GM12801 (cell line): ENCODE measurements around the gene NELL2.

Source experiments
- CTCF ChIP-seq: IDR thresholded peaks from one replicate; pipeline ENCODE4 v1.5.1; 2011; ENCODE audit warnings: control low read depth; ENCODE audit not compliant: insufficient read length; ENCODE audit errors: extremely low read depth

Gene NELL2

GRCh38 chr12:44589697-44590096 is 286.4 kb downstream of the NELL2 start:
- no peak for TF ChIP-seq CTCF

GRCh38 chr12:44588651-44589050 is 287.5 kb downstream of the NELL2 start:
- no peak for TF ChIP-seq CTCF

DNA sequence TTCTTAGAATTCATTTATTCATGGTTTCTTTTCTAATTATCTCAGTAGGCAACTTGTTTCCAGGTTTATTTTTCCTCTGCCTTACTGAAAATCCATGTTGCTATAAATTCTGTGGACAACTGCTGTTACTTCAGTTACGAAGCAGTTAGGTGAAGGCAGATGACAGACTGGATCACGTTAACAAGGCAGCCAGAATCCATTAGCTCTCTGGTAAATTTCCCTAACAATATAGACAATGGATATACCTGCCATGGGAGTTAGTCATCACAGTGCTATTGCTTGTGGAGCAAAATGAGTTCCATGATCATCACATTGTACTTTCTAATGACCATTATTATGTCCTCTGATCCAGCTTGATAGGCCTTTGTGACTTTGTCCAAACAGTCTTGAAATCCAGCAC is 291.5 kb downstream of the NELL2 start:
- no peak for TF ChIP-seq CTCF

DNA sequence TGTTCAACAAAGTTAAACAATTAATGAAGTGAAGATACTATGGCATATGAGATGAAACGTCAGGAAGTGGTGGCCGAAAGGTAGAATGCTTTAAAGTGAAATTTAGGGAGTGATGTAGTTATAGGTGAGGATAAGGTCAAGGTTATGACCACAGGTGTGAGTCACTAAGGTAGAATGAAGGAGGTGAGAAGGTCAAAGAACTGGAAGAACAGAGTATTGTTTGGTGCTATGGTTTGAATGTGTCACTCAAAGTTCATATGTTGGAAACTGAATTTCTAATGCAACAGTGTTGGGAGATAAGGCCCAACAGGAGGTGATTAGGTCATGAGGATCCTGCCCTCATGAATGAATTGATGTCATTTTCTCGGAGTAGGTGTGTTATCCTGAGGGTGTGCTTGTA is 293.6 kb downstream of the NELL2 start:
- TF ChIP-seq CTCF, result no peak

- no peak for TF ChIP-seq CTCF
Observed at GRCh38 chr12:44581642-44582242, 294.4 kb downstream of the NELL2 start.

GRCh38 chr12:44574586-44574985 is 301.5 kb downstream of the NELL2 start:
- no peak for TF ChIP-seq CTCF

DNA sequence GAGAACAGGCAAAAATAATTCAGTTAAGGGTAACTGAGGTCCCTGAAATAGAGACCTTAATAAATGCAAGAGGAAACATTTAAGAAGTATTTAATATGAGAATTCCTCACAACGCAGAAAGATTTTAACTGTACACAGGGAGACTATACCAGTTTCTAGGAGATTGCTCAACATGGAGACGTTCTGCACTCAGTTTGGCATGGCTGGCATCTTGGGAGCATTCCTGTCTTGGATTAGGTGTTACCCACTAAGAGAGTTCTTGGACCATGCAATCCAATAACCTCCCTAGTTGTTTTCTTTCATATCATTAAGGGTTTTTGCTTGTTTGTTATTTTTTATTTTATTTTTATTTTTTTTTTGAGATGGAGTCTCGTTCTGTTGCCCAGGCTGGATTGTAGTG is 302.4 kb downstream of the NELL2 start:
- TF ChIP-seq CTCF, result no peak
